Limb (tissue), 2 donors: ENCODE data around the gene SH3D19.
"Not testable (repeated sequence)": the region's sequence is repeated elsewhere in the genome, so short reads cannot be mapped to it uniquely, and the experiment has no call there.

ENCODE experiments used
- DNase-seq, 2 donors: peaks; one replicate each; pipeline ENCODE4 v3.0.0-alpha.2; 2016; ENCODE audit errors: extremely low spot score in 2 of 2

Gene SH3D19

GRCh38 chr4:151099976-151100417 lies 225.4 kb downstream of the SH3D19 start:
- DNase-seq = peak in 1 of 2 donors; percentile 16

GRCh38 chr4:151099229-151099975 lies 226.0 kb downstream of the SH3D19 start, which contains the start of gene RPS3A:
RPS3A (plus strand) TSS chr4:151099628; CDS start chr4:151099653, 25 bp downstream.
- DNase-seq = peak; percentile 96 to 100

GRCh38 chr4:151098979-151099228 lies 226.5 kb downstream of the SH3D19 start:
- no peak for DNase-seq

- no peak for DNase-seq
Measured at GRCh38 chr4:151097759-151098158, 227.6 kb downstream of the SH3D19 start.

- DNase-seq = no peak
Measured at GRCh38 chr4:151095142-151095541, 230.3 kb downstream of the SH3D19 start.

GRCh38 chr4:151094290-151094751 lies 231.1 kb downstream of the SH3D19 start:
- DNase-seq = no peak

- no peak for DNase-seq
Measured at GRCh38 chr4:151093203-151093602, 232.2 kb downstream of the SH3D19 start.

GRCh38 chr4:151092488-151092887 lies 232.9 kb downstream of the SH3D19 start:
- DNase-seq = no peak

GRCh38 chr4:151091047-151091446 lies 234.4 kb downstream of the SH3D19 start:
- DNase-seq = no peak

- DNase-seq = no peak
Measured at GRCh38 chr4:151087467-151087866, 237.9 kb downstream of the SH3D19 start.

GRCh38 chr4:151077978-151078377 lies 247.4 kb downstream of the SH3D19 start:
- not testable (repeated sequence) for DNase-seq

- no peak for DNase-seq
Measured at GRCh38 chr4:151074416-151074916, 250.9 kb downstream of the SH3D19 start.
